HL-60 (cell line): ENCODE data around the gene PDE4DIP.
"Not testable (repeated sequence)": the region's sequence is repeated elsewhere in the genome, so short reads cannot be mapped to it uniquely, and the experiment has no call there.

Source experiments
- DNase-seq, 2 experiments: peaks; one replicate each; pipeline ENCODE4 v3.0.0-alpha.2; 2010 to 2020; ENCODE audit warnings: low read depth in 1 of 2, low spot score in 1 of 2
- H3K27ac ChIP-seq: fragments of 250-450 bp; sonication (Bioruptor Pico); replicated peaks from 2 replicates; pipeline ENCODE4 v1.5.1; 2020; ENCODE audit warnings: mild to moderate bottlenecking, moderate library complexity
- H3K27me3 ChIP-seq: fragments of 250-450 bp; sonication (Bioruptor Pico); 2 replicates; pipeline ENCODE4 v1.5.1; 2021; ENCODE audit warnings: mild to moderate bottlenecking, moderate library complexity; ENCODE audit not compliant: insufficient read depth, poor library complexity, severe bottlenecking
- H3K4me3 ChIP-seq: replicated peaks from 2 replicates; pipeline ENCODE4 v1.5.1; 2011; ENCODE audit warnings: mild to moderate bottlenecking, control low read depth, low read length; ENCODE audit not compliant: insufficient read depth

Gene PDE4DIP

GRCh38 chr1:148889267-148890074 lies 45.2 kb downstream of the PDE4DIP start:
- not testable (repeated sequence) for DNase-seq, H3K27me3 ChIP-seq, H3K4me3 ChIP-seq, H3K27ac ChIP-seq

DNA sequence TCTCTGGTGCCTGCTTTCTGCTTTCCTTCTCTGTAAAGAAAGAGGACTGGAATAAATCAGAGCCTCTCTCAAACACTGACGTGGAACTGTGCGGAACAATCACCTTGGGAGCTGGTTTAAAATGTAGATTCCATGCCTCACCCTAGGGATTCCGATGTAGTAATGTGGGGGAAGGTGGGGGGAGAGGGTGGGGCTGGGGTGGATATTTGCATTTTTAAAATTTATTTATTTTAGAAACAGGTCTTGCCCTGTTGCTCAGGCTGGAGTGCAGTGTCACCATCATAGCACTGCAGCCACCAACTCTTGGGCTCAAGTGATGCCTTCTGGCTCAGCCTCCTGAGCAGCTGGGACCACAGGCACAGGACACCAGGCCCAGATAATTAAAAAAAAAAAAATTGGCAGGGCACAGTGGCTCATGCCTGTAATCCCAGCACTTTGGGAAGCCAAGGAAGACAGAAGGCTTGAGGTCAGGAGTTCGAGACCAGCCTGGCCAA lies 45.9 kb downstream of the PDE4DIP start:
- not testable (repeated sequence) for H3K4me3 ChIP-seq, DNase-seq, H3K27me3 ChIP-seq, H3K27ac ChIP-seq

GRCh38 chr1:148894360-148895352 lies 50.4 kb downstream of the PDE4DIP start:
- not testable (repeated sequence) for H3K27ac ChIP-seq, H3K4me3 ChIP-seq, H3K27me3 ChIP-seq, DNase-seq

DNA sequence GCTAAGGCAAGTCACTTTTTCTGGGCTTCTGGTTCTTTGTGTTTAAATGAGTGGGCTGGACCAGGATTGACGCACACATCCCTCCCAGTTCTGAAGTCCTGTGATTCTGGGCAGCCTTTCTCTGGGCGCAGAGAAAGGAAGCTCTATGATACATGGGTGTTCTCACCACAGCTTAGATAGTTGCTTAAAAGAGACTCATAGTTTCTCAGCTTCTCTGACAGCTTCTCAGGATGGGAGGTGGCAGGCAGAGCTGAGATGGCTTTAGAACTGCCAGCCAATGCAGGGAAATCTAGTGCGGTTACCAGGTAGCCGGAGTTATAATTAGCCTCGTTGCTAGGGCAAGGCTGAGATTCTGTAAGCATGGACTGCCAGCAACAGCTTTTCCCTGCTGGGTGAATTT lies 55.8 kb downstream of the PDE4DIP start:
- not testable (repeated sequence) for DNase-seq, H3K27ac ChIP-seq, H3K4me3 ChIP-seq, H3K27me3 ChIP-seq

DNA sequence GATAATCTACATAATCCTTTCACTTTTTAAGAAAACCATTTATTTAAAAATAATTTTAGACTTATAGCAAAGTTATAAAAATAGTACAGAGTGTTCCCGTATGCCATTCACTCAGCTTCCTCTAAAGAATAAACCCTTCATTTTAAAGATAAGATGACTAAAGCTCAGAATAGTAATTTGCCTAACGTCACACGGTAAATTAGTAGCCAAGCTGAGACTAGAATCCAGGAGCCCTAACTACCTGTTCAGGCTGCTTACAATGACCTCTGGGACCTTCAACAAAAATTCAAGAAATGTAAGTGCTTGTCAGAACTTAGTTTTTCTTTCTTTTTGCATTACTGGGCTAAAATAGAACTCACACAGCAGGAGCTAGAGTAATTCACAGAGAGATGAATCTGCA lies 56.5 kb downstream of the PDE4DIP start:
- not testable (repeated sequence) for DNase-seq, H3K27me3 ChIP-seq, H3K27ac ChIP-seq, H3K4me3 ChIP-seq

GRCh38 chr1:148901150-148901952 lies 57.1 kb downstream of the PDE4DIP start:
- DNase-seq, H3K27me3 ChIP-seq, H3K4me3 ChIP-seq, H3K27ac ChIP-seq: not testable (repeated sequence)

DNA sequence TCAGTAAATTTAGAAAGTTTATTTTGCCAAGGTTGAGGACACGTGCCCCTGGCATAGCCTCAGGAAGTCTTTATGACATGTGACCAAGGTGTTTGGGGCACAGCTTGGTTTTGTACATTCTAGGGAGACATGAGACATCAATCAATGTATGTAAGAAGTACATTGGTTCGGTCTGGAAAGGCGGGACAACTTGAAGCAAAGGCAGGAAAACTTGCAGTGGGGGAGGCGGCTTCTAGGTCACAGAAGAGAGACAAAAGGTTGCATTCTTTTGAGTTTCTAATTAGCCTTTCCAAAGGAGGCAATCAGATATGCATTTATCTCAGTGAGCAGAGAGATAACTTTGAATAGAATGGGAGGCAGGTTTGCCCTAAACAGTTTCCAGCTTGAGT lies 57.7 kb downstream of the PDE4DIP start:
- not testable (repeated sequence) for H3K27ac ChIP-seq, H3K4me3 ChIP-seq, DNase-seq, H3K27me3 ChIP-seq

- not testable (repeated sequence) for H3K27me3 ChIP-seq, DNase-seq, H3K4me3 ChIP-seq, H3K27ac ChIP-seq
These were observed 65.1 kb downstream of the PDE4DIP start for GRCh38 chr1:148909219-148909826.

DNA sequence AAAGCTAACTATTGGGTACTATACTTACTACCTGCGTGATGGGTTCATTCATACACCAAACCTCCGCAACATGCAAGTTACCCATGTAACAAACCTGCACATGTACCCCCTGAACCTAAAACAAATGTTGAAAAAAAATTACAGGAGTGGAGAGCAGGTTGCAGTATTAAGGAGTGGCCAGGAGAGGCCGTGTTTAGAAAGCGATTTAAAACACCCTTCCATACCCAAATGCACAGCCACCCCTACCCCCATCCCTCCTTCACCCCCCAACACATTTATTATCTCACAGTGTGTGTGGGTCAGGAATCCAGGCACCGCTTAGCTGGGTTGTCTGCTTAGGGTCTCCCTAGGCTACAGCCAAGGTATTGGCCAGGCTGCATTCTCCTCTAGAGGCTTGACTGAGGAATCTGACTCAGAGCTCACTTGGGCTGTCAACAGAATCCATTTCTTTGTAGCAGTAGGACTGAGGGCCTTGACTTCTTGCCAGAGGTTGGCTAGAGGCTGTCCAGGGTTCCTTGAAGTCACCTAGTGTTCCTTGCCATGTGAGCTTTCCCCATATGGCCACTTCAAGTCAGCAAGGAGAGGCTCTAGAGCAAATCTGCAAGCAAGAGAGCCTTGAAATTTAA lies 67.2 kb downstream of the PDE4DIP start:
- not testable (repeated sequence) for DNase-seq, H3K27ac ChIP-seq, H3K4me3 ChIP-seq

GRCh38 chr1:148916222-148916621 lies 72.0 kb downstream of the PDE4DIP start:
- H3K27me3 ChIP-seq, DNase-seq, H3K4me3 ChIP-seq, H3K27ac ChIP-seq: not testable (repeated sequence)

More for the DNA sequence above, 67.2 kb downstream of the PDE4DIP start:
- not testable (repeated sequence) for H3K27me3 ChIP-seq

DNA sequence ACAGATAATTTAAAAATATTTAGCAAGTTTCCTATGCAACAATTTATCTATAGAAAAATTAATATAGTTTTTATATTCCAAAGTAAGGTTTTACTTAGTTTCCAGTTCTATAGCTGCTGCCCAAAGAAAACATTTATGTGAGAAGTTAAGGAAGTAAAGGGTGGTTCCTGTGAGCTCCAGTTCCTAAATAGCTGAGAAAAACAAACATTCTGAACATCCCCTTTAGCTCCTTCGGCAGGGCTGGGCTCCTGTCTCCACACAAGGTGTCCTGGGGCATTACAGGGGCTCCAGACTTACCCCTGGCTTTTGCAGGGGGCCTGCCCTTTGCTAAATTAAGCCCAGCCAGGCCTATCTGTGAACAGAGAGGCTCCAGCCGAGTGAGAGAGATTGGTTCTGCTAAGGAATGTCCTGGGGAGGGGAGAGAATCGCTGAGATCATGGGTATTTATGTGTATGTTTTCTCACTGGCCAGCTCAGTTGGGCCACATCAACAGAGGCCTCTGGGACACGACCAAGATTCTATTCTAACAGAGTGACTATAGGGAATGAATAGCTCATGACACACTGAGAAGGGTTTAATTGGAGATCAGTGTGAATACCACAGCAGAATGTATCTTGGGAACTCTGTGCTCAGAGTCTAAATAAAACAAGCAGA lies 72.6 kb downstream of the PDE4DIP start:
- H3K27ac ChIP-seq, H3K27me3 ChIP-seq, H3K4me3 ChIP-seq, DNase-seq: not testable (repeated sequence)

DNA sequence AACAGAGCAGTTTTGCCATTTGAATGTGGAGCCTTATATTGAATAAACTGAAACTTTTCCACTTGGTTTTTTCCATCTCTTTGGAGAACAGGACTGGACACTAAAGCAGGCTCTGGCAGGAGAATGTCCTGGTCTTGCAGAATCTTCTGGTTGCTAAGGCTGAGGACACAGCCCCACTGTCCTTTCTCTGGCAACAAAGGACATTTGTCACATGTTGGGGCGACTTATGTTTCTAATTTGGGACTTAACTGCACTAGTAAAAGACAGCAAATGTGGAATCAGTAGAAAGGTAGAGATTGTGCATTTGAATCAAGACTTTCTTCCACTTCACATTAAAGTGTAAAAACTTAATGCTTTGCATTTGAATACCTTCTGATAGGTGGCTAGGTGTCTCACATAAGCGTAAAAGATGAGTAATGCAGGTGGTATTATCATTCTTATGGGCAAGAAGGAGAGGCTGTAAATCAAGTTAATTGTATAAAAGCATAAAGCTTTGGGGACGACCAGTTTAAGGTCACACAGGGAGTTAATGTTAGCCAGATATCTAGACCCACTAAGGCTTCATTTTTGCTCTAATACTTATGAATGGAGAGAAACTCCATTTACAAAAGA lies 74.7 kb downstream of the PDE4DIP start:
- DNase-seq: not testable (repeated sequence)

GRCh38 chr1:148921047-148921446 lies 76.8 kb downstream of the PDE4DIP start:
- not testable (repeated sequence) for H3K4me3 ChIP-seq, H3K27me3 ChIP-seq, H3K27ac ChIP-seq, DNase-seq

More for the DNA sequence above, 74.7 kb downstream of the PDE4DIP start:
- H3K27ac ChIP-seq, H3K4me3 ChIP-seq, H3K27me3 ChIP-seq: not testable (repeated sequence)
